ENCODE results near the gene TLN1.

DNA sequence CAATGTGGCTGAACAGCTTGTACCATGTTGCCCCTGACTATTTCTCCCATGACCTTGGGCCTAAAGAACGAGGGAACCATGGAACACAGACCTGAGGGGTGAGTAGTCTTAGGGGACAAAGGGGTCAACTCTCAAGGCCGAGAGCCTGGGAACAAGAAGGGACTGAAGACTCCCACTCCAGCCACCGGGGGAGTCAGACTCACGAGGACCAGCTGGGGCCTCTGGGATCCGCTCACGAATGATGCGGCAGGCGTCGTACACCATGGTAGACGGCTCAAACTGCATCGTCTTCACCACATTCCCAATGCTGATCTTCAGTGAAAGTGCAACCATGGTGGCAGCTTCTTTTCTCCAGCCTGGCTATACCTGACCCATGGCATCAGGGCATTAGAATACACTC lies 6.6 kb downstream of the TLN1 start:
- TF ChIP-seq, protein P1, sequence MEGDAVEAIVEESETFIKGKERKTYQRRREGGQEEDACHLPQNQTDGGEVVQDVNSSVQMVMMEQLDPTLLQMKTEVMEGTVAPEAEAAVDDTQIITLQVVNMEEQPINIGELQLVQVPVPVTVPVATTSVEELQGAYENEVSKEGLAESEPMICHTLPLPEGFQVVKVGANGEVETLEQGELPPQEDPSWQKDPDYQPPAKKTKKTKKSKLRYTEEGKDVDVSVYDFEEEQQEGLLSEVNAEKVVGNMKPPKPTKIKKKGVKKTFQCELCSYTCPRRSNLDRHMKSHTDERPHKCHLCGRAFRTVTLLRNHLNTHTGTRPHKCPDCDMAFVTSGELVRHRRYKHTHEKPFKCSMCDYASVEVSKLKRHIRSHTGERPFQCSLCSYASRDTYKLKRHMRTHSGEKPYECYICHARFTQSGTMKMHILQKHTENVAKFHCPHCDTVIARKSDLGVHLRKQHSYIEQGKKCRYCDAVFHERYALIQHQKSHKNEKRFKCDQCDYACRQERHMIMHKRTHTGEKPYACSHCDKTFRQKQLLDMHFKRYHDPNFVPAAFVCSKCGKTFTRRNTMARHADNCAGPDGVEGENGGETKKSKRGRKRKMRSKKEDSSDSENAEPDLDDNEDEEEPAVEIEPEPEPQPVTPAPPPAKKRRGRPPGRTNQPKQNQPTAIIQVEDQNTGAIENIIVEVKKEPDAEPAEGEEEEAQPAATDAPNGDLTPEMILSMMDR (IDR thresholded peaks at IDR 0.05; ENCODE audit: low read length), result no peak
- TF ChIP-seq EZH2 (optimal IDR thresholded peaks at IDR 0.05; ENCODE audit: low read depth, low read length) (no peak), EZH2phosphoT487 (IDR thresholded peaks at IDR 0.05; ENCODE audit: low read length) (no peak)

Measured in MM.1S (cell line).